PC-3 (cell line): Measurements from ENCODE around the gene ABCG5.

Experiments
- EZH2 ChIP-seq: fragments of 300-600 bp; sonication (generic); IDR thresholded peaks from one replicate; pipeline ENCODE4 v1.6.1; 2017; ENCODE audit warnings: antibody characterized with exemption, mild to moderate bottlenecking, low read length; ENCODE audit not compliant: unreplicated experiment
- TF ChIP-seq, protein P1 (sequence below): fragments of 300-600 bp; sonication (generic); conservative IDR thresholded peaks from 2 replicates; pipeline ENCODE4 v1.5.1; 2017; ENCODE audit warnings: antibody characterized with exemption, low read depth, mild to moderate bottlenecking, low read length

DNA sequence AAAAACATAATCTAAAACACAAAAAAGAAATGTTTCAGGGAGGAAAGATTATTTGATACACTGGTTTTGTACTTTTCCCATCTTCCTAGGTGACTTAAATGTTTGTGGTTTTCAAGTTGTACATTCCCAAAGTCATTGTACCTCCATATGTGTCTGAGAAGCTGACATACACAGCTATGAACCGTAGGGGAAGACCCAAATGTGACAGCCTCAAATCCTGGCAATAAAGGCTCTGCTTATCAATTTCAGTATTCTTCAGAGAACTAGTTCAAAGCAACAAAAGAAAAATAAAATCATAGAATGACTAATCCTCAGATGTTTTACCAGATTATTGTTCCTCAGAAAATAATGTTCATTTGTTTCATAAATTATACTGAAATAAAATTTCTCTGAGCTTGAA is 62.3 kb downstream of the ABCG5 start:
- TF ChIP-seq, protein P1, sequence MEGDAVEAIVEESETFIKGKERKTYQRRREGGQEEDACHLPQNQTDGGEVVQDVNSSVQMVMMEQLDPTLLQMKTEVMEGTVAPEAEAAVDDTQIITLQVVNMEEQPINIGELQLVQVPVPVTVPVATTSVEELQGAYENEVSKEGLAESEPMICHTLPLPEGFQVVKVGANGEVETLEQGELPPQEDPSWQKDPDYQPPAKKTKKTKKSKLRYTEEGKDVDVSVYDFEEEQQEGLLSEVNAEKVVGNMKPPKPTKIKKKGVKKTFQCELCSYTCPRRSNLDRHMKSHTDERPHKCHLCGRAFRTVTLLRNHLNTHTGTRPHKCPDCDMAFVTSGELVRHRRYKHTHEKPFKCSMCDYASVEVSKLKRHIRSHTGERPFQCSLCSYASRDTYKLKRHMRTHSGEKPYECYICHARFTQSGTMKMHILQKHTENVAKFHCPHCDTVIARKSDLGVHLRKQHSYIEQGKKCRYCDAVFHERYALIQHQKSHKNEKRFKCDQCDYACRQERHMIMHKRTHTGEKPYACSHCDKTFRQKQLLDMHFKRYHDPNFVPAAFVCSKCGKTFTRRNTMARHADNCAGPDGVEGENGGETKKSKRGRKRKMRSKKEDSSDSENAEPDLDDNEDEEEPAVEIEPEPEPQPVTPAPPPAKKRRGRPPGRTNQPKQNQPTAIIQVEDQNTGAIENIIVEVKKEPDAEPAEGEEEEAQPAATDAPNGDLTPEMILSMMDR = no peak
- TF ChIP-seq EZH2 = no peak
